Measurements from ENCODE around the gene OPRL1.

The OPRL1 gene

GRCh38 chr20:64102647-64103354 lies 22.9 kb downstream of the OPRL1 start (continued):
- no peak for TF ChIP-seq ZNF302 (tag by site-specific recombination; IDR thresholded peaks at IDR 0.05; ENCODE audit: low read depth)

- CTCF ChIA-PET = interaction anchor here (0.7 to 1.5 kb wide), 3 partner anchors 15 to 51 kb away, joined by 3 to 5 read pairs (median 3); no protein-coding TSS in a partner anchor
- no peaks in the 10 kb centered on the region for H3K36me3 ChIP-seq (ENCODE audit: control insufficient read depth in 2 of 2, insufficient read depth in 1 of 2, low read length in 2 of 2)
- H3K27ac ChIP-seq (ENCODE audit: extremely low read depth, low read depth, low read length) = no peak overlapping the region
- H3K9me3 ChIP-seq (ENCODE audit: control insufficient read depth, insufficient read depth, low read depth, low read length) = no peaks in the 10 kb centered on the region
- no peaks in the 10 kb centered on the region for H3K4me1 ChIP-seq (ENCODE audit: control insufficient read depth, insufficient read depth, low read length)
- 0 out of 2 replicates have a peak, but pooled peaks have one; percentile 22 for TF ChIP-seq HIC1 (tag by site-specific recombination; IDR thresholded peaks at IDR 0.05)
- TF ChIP-seq ZNF391 (tag by site-specific recombination; IDR thresholded peaks at IDR 0.05; ENCODE audit: borderline replicate concordance, low read depth) = no peak
- POLR2A ChIA-PET = no interaction called here
- no peak overlapping the region for H3K4me3 ChIP-seq (ENCODE audit: low read depth, low read length)
Observed at GRCh38 chr20:64103871-64104666, 24.2 kb downstream of the OPRL1 start.

- Histone ChIP-seq H3K9me3 (ENCODE audit: control insufficient read depth, insufficient read depth, low read depth, low read length) (no peaks in the 10 kb centered on the region), H3K4me3 (ENCODE audit: low read depth, low read length) (no peak overlapping the region), H3K27ac (ENCODE audit: extremely low read depth, low read depth, low read length) (no peak overlapping the region), H3K4me1 (ENCODE audit: control insufficient read depth, insufficient read depth, low read length) (no peaks in the 10 kb centered on the region), H3K36me3 (ENCODE audit: control insufficient read depth in 2 of 2, insufficient read depth in 1 of 2, low read length in 2 of 2) (no peaks in the 10 kb centered on the region)
- ChIA-PET CTCF (no interaction called here), POLR2A (no interaction called here)
- TF ChIP-seq CTCF (tag by site-specific recombination; IDR thresholded peaks at IDR 0.05) (no peak), FEZF1 (tag by site-specific recombination; IDR thresholded peaks at IDR 0.05) (no peak), HIC1 (tag by site-specific recombination; IDR thresholded peaks at IDR 0.05) (0 out of 2 replicates have a peak, but pooled peaks have one; percentile 21), ZNF777 (tag by site-specific recombination; IDR thresholded peaks at IDR 0.05; ENCODE audit: borderline replicate concordance) (no peak), ZNF610 (tag by site-specific recombination; IDR thresholded peaks at IDR 0.05; ENCODE audit: borderline replicate concordance) (no peak), ZNF560 (tag by site-specific recombination; IDR thresholded peaks at IDR 0.05; ENCODE audit: borderline replicate concordance) (no peak), ZNF350 (tag by site-specific recombination; IDR thresholded peaks at IDR 0.05) (no peak), ZIC2 (tag by site-specific recombination; IDR thresholded peaks at IDR 0.05) (peak; percentile 58; the same call in 1 of the 2 replicates), ZBTB10 (tag by site-specific recombination; IDR thresholded peaks at IDR 0.05) (no peak), ZNF513 (tag by site-specific recombination; IDR thresholded peaks at IDR 0.05) (no peak), ZNF48 (tag by site-specific recombination; IDR thresholded peaks at IDR 0.05) (no peak), ZNF175 (tag by site-specific recombination; IDR thresholded peaks at IDR 0.05) (no peak), ZNF2 (tag by site-specific recombination; IDR thresholded peaks at IDR 0.05) (no peak), ZNF555 (tag by site-specific recombination; conservative IDR thresholded peaks at IDR 0.05) (no peak), ZNF529 (tag by site-specific recombination; IDR thresholded peaks at IDR 0.05; ENCODE audit: insufficient replicate concordance) (no peak), ZNF585B (tag by site-specific recombination; IDR thresholded peaks at IDR 0.05) (no peak)
Observed at GRCh38 chr20:64104667-64105451, 25.0 kb downstream of the OPRL1 start.

All from HEK293 (cell line).